GM19025 (cell line): ENCODE results near the gene METTL1.
A peak's percentile ranks its signal among the peaks of the same experiment; 100 is the strongest.

ENCODE experiments used
- ATAC-seq: cut with Tn5 transposase; IDR thresholded peaks from one replicate; pipeline ENCODE4 v1.9.1; 2021; ENCODE audit warnings: mild to moderate bottlenecking, low read depth, moderate library complexity; ENCODE audit not compliant: unreplicated experiment

The METTL1 gene

DNA sequence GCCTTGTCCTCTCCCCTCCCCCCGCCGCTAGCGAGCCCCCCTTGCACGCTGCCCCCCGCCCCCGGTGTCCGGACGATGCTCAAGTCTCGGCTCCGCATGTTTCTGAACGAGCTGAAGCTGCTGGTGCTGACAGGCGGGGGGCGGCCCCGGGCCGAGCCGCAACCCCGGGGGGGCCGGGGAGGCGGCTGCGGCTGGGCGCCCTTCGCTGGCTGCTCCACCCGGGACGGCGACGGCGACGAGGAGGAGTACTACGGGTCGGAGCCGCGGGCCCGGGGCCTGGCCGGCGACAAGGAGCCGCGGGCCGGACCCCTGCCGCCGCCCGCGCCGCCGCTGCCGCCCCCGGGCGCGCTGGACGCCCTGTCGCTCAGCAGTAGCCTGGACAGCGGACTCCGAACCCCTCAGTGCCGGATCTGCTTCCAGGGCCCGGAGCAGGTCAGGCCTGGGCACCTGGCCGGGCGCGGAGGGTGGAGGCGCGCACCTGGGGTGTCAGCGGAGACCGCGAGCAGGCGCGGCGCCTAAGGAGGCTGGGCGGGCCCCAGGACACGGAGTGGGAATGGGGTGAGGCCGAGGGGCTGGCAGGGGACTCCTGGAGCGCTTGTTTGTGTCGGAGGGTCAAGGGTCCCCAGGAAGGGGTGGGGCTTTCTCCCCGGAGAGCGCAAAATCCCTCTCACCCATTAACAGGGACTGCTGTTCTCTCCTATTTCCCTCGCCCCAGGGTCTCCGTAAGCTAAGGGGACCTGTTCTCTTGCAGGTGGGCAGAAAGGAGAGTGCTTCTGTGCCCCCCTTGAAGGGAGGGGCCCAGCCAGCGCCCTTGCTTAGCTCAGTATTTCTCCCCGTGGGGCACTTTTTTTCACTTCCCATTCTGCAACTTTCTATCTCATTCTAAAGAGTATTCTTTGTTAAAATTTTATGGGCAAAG, 16.2 kb downstream of the METTL1 start:
- ATAC-seq = no peak

DNA sequence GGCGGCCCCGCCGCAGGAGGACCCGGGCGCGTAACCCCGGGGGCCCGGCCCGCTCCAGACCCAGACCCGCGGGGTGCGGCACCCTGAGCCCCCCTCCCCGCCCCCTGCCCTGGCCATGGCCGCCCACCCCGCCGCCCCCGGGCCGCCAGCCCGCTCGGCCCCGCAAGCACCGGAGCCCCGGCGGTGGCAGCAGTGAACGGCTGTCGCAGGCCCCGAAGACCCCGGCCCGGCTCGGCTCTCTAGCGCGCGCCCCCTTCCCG, 16.8 kb downstream of the METTL1 start:
- no peak for ATAC-seq

DNA sequence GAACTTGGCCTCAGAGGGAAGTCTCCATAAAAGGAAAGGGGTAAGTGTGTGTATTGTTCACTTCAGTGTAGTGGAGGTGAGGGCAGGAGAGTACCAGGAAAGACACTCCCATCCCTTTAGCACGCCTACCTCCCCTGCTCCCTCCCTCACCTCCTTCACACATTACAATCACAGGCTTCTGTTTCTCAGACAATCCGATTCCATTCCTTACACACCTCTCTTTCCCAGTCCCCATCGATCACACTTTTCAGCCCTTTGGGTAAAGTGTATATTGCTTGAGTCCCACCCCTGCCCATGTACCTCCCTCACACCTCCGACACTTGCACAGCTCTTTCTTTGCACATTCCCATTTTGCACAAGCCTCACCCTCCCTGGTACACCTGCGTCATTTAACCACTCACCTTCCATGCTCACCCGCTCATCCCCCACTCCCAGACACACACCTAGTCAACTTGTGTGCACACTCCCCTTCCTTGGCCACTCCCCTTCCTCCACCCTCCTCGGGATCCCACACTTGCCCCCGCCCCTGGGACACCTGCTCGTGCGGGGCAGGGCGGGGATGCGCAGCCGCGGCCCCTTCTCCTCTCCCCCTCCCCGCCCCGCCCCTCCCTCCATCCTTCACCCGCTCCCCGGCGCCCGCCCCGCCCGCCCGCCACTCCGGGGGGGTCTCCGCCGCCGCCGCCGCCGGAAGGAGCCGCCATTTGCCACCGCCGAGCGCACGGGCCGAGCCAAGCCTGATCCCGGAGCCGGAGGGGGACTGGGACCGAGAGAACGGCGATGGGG, 17.3 kb downstream of the METTL1 start, which contains the start of gene MARCHF9:
Gene MARCHF9 (plus strand): TSS at position 693 of the 783 bp plus-strand sequence. CDS start 426 bp downstream, outside the sequence.
- ATAC-seq = peak; percentile 23

DNA sequence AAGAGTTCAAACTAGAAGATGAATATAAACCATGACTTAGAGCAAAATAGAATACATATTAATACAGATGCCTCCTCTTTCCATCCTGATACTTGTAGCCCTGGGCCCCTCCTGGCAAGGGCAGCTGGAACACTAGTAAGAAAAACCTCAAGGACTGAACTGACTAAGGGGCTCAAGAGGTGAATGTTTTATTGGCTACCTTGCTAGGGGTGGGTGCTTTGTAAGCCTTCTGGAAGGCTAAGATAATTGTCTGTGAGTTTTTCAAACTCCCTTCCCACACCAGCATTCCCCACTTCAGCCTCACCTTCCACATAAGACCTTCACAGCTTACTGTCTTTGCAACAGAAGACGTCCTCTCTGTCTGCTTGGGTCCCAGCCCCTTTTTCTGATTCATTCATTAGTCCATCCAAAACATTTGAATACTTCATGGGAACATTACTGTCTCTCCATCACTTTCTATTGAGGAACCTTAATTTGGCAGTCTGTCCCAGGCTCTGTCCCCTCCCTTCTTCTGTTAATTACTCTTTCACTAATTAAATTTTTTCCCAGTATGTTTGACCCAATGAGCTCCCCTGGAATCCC, 18.1 kb downstream of the METTL1 start:
- ATAC-seq = no peak

DNA sequence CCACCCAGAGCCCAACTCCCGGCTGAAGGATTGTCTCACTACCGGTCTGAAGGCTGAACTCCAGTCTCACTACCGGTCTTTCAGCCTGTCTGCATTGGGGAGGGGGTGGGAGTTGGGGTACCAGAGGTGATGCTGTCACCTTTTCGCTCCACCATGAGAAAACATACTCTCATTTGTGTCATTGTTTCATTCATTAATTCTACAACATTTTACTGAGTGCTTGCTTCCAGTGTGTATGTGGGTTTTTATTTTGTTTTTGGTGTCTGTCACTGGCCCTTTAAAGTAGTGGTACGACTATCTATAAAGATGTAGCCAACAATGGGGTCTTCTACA, 19.3 kb downstream of the METTL1 start:
- no peak for ATAC-seq

DNA sequence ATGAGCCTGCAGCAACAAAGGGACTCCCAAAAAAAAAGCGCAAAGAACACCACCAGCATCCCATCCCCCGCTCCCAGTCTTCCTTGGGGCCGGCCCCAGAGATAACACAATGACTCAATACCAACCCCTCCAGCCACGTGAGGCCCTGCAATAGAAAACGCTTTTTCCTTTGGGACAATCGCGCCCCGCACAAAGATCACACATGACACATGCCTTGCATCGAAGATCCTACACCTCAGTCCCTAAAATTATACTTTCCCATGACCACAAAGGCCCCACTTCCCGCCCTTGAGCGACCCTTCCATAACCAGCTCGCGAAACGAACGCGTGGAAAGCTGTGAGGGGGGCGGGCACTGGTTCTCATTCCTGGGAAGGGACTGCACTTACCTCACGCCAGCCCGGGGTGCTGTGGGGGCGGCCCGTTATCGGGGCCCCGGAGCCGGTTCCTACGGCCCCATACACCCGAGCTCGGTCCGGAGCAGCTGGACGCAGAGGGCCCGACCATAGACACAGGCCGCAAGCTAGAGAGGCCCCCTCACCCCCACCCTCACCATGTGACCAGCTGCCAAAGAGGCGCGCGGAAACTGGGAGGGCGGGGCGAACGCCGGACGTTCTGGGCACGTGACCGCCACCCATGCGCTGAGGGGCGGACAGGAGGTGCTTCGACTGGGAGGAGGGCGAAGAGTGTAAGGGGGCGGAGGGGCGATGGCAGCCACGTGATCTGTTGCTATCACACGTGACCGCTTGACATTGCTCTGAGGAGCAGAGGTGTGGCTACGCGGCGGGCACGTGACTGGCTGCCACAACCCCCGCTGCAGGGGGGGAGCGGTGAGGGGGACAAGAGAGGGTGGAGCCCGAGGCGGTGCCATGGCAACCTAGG, 19.9 kb downstream of the METTL1 start, which contains the start of gene CDK4:
Gene CDK4 (minus strand): TSS at position 523 of the 880 bp plus-strand sequence. CDS start 593 bp downstream, outside the sequence.
- peak; percentile 68 for ATAC-seq

DNA sequence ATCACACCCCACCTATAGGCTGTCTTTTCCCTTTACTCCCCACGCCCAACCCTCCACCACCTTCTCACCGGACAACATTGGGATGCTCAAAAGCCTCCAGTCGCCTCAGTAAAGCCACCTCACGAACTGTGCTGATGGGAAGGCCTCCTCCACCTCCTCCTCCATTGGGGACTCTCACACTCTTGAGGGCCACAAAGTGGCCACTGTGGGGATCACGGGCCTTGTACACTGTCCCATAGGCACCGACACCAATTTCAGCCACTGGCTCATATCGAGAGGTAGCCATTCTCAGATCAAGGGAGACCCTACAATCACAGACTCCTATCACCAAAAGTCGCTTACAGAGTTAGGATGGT, 20.5 kb downstream of the METTL1 start:
- no peak for ATAC-seq

DNA sequence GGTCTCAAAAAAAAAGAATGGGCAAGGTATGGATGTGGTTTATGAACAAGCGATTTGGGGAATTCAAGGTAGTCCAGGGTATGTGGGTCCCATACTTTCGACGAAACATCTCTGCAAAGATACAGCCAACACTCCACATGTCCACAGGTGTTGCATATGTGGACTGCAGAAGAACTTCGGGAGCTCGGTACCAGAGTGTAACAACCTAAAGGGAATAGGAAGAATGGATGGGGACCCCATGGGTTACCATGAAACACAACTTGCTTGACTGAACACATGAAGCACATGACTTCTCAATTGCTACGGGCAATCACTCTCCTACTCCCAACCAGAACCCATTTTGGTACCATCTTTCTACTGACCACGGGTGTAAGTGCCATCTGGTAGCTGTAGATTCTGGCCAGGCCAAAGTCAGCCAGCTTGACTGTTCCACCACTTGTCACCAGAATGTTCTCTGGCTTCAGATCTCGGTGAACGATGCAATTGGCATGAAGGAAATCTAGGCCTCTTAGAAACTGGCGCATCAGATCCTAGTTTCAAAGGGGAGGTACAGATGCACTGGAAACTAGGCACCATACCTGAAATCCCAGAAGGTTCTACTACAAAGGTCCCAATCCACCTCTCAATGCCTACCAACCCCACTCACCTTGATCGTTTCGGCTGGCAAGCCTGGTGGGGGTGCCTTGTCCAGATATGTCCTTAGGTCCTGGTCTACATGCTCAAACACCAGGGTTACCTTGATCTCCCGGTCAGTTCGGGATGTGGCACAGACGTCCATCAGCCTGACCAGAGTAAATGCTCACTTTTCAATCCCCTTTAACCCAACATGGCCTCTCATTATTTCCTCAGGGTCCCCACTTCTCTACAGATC, 21.1 kb downstream of the METTL1 start:
- ATAC-seq = no peak

DNA sequence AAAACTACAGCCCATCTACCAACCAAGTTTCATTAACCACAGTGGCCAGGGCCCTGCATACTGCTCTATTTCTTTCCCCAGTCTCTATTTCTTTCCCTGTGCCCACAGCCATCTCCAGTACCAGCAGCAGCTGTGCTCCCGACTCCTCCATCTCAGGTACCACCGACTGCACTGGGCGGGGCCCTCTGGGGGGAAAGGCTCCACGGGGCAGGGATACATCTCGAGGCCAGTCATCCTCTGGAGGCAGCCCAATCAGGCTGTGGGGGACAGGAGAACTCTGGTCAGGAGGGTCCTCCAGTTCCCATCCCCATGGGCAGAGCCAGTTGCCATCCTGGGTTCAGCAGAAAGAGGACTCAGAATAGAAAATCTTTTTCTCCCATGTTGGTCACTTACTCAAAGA, 22.8 kb downstream of the METTL1 start:
- ATAC-seq = no peak

DNA sequence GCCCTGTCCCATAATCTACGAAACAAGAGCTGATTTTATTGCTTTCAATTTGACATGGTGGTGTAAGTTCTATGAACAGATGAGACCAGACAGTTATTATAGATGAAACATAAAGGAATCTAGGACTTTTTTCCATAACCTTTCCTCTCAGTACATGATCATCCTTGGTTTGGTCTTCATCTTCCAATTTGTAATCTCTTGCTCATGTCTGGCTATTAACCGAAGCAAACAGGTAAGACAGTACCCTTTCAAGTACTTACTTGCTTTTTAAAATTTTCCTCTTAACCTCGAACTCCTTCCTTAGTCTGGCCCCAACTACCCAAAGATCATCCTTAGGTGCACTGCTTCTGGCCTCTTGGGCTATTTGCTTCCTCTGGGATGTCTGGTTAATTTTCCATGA, 25.9 kb downstream of the METTL1 start:
- ATAC-seq = no peak

DNA sequence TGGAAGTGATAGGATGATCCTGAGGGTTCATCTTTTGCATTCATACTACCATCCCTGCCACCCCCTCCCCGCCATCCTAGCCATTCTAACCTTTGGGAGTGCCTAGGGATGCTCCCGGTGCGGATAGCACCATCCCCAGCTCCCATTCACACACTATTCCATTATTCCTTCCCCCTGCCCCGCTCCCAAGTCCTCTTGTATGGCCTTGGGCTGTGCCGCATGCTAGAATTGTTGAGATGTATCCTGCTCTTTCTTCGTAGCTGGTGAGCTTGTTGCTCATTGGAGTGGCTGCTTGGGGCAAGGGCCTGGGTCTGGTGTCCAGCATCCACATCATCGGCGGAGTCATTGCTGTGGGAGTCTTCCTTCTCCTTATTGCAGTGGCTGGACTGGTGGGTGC, 26.4 kb downstream of the METTL1 start:
- ATAC-seq = no peak

DNA sequence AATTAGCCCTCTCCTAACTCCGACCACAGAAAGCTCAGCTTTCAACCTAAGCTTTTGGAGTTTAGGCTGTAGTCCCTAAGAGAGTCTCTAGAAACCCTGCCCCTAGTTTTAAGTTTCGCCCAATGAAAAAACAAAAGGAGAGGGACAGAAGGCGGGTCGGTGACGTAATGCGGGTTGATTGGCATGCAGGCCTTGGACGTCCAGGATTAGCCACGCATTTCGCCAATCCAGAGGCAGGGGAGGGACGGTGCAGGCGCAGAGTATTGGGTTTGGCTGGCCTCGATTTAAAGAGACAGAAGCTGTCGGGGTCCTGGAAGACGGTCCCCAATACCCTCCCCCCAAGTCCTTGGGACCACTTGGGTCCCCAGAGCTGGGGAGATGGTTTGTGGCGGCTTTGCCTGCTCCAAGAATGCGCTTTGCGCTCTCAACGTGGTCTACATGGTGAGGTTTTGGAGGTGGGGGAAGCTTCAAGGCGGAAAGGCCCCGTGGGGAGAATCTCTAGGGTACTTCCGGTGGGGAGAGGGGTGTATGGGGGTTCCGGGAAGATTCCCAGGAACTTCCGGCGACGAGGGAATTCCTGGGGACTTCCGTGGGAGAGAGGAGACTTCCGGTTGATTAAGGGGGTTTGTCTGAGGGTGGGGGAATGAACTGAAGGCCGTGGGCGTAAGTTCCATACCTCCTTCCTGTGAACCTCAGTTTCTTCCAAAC, 27.0 kb downstream of the METTL1 start, which contains the start of gene TSPAN31:
Gene TSPAN31 (plus strand): TSS at position 263 of the 708 bp plus-strand sequence. CDS start 116 bp downstream, at position 379.
- peak; percentile 75 for ATAC-seq

DNA sequence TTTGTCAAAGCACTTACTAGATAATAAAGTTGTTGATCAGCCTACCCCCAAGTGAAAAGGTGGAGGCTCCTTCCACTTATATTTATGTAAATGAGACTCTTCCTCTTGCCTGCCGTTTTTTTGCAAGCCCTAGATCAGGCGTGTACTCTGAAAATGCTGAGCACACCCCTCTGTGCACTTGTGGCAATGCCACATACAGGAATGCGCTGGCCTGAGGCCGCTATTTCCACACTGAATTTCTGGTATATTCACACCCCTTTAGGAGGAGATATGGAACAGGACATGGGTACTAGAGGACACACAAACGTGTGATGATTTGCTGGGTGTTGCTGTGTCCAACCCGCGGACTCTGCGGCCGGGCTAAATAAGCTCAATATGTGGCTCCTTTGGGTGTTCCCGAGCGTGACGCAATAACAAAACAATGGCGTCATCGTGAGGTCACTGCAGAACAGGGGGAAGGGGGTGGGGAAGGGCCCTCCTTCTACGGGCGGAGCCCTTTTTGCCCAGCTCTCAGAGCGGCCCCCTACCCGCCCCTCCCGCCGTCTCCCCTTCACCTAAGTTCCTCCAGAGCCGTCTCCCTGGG, 27.6 kb downstream of the METTL1 start:
- ATAC-seq = peak; percentile 33

DNA sequence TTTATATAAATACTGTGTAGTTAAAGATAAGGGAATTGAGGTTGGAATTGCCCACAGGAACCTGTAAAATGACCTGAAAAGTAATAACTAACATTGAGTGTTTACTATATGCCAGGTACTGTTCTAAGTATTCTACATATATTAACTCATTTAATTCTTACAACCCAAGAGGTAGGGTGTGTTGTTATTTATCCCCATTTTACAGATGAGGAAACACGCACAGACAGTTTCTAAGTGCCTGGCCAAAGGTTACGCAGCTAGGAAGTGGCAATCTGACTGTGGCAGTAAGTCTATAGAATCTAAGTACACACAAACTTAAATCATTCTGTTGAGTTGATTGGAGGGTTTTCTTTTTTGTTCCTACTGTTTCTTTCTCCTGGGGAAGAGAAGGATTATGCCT, 28.1 kb downstream of the METTL1 start:
- no peak for ATAC-seq

DNA sequence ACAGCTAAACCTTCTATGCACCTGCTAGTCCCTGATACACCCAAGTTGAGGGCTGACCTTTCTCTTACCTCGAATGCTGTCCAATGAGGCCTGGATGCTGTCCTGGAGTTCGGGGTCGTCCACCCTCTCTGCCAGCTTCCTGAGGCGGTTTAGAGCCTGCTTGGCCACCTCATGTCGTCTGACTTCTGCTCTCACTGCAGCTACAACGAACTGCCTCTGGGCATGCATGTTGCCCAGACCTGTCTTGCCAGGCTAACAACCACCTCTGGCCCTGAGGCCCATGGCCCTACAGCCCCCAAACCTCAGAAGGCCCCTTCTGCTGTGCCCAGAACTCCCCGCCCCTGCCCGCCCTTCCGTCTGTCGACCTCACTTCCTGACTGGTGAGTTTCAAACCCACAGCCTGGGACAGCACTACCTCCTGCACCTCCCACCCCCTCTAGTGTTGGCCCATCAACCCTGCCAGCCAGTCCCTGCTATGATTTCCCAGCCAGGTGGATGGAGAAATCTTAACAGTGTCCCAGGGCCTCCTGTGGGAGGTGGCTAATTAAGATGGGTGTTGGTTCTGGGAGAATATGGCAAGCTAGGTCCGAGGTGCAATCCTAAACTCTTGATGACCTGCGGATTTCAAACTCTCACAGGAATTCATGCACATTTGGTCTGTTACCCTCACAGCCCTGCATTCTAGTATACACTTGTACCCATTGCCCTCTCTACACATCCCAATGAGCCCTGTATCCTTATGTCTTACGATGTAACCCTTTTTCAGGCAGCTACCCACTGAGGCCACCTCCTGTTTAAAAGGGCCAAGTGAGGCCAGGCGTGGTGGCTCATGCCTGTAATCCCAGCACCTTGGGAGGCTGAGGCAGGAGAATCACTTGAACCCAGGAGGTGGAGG, 29.8 kb downstream of the METTL1 start:
- peak; percentile 43 for ATAC-seq

DNA sequence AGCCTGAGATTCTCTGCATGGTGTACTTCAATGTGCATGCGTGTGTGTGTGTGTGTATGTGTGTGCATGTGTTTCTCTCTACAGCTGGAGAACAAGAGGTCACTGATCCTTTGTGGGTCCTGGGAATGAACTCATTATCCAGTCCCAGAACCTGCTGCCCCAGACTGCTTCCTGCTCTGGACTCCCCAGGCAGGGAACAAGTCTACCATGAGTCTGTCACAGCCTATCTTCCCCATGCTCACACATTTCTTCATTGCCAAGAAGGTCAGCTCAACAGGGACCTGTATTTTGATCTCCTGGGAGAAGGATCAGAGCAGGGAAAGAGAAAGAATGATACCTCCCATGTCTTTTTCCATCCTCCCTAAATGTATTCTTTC, 30.5 kb downstream of the METTL1 start:
- no peak for ATAC-seq

DNA sequence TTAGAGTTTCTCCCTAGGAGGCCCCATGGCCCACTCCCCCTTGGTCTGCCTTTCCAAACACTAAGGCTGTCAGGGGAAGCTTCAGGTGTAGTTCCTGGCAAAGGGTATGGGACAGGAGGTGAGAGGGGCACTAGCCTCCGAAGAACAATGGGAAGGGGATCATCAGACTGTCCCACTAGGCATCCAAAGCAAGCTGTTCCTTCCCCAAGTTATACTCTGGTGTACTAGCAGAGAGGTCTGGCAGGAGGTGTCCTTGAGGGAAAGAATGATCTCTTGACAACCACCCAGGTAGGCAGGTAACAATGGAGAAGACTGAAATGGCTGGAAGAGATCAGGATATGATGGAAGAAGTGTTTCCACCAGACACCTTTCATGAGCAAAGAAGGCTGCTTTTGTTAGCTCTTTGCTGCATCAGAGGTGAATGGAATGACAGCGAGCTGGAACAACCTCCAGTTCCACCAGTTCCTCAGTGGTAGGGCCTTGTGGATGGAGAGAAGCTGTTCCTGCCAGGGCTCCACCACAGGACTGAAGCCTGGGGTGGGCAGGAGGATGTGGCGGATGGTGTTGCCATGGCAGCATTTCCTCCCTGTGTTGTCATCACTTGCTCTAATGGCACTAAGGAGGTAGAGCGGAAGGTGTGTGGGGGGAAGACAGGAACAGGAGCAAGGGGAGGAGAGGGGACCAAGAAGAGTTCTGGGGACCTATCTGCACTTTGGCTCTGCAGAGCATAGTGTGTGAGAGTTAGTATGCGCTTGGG, 31.1 kb downstream of the METTL1 start:
- ATAC-seq = peak; percentile 35
